8988T (cell line): ENCODE measurements around the gene HSPA1B.
"Not testable (repeated sequence)": the region's sequence is repeated elsewhere in the genome, so short reads cannot be mapped to it uniquely, and the experiment has no call there.

Experiments used
- DNase-seq: peaks from one replicate; pipeline ENCODE4 v3.0.0; 2011

Gene HSPA1B

GRCh38 chr6:31829633-31830283 is 2.2 kb downstream of the HSPA1B start:
- DNase-seq = no peak

- DNase-seq = no peak
Observed at GRCh38 chr6:31830886-31831335, 3.4 kb downstream of the HSPA1B start.

- no peak for DNase-seq
Observed at GRCh38 chr6:31831350-31832215, 4.0 kb downstream of the HSPA1B start.

GRCh38 chr6:31834367-31835250 is 7.1 kb downstream of the HSPA1B start:
- peak; percentile 84 for DNase-seq

- no peak for DNase-seq
Observed at GRCh38 chr6:31836047-31836473, 8.5 kb downstream of the HSPA1B start.

GRCh38 chr6:31836474-31837368 is 9.2 kb downstream of the HSPA1B start:
- no peak for DNase-seq

GRCh38 chr6:31837369-31838113 is 10.0 kb downstream of the HSPA1B start:
- DNase-seq = no peak

- not testable (repeated sequence) for DNase-seq
Observed at GRCh38 chr6:31838114-31838553, 10.6 kb downstream of the HSPA1B start.

GRCh38 chr6:31838968-31839367 is 11.4 kb downstream of the HSPA1B start:
- no peak for DNase-seq

- not testable (repeated sequence) for DNase-seq
Observed at GRCh38 chr6:31839779-31840126, 12.2 kb downstream of the HSPA1B start.

- no peak for DNase-seq
Observed at GRCh38 chr6:31842053-31842452, 14.5 kb downstream of the HSPA1B start.

- no peak for DNase-seq
Observed at GRCh38 chr6:31844507-31844906, 17.0 kb downstream of the HSPA1B start.

- no peak for DNase-seq
Observed at GRCh38 chr6:31847276-31847978, 19.9 kb downstream of the HSPA1B start.

- no peak for DNase-seq
Observed at GRCh38 chr6:31850765-31851484, 23.4 kb downstream of the HSPA1B start.

GRCh38 chr6:31851485-31851832 is 23.9 kb downstream of the HSPA1B start:
- DNase-seq = no peak

GRCh38 chr6:31851980-31852718 is 24.6 kb downstream of the HSPA1B start:
- not testable (repeated sequence) for DNase-seq

GRCh38 chr6:31857774-31858173 is 30.2 kb downstream of the HSPA1B start:
- DNase-seq = not testable (repeated sequence)

- DNase-seq = no peak
Observed at GRCh38 chr6:31858707-31859106, 31.2 kb downstream of the HSPA1B start.

- DNase-seq = no peak
Observed at GRCh38 chr6:31859923-31860322, 32.4 kb downstream of the HSPA1B start.
